Ectodermal cell (in vitro differentiated cells): Measurements from ENCODE around the gene CXorf49B. TPM values are rescaled to one million over a fixed set of nuclear protein-coding genes. Genes with fewer than 3 reads are reported as not detected.
"Not testable (repeated sequence)": the region's sequence is repeated elsewhere in the genome, so short reads cannot be mapped to it uniquely, and the experiment has no call there.

Experiments used
- H3K27ac ChIP-seq: 2 replicates; pipeline ENCODE4 v1.7.0; 2013; ENCODE audit warnings: mild to moderate bottlenecking, low read depth, low read length; ENCODE audit not compliant: insufficient read depth, poor library complexity, severe bottlenecking
- H3K27me3 ChIP-seq: 2 replicates; pipeline ENCODE4 v1.7.0; 2013; ENCODE audit warnings: mild to moderate bottlenecking, low read length; ENCODE audit not compliant: insufficient read depth, control insufficient read depth, poor library complexity, severe bottlenecking
- H3K36me3 ChIP-seq: one replicate; pipeline ENCODE4 v1.7.0; 2013; ENCODE audit warnings: low read length; ENCODE audit not compliant: control insufficient read depth, insufficient read depth
- H3K4me1 ChIP-seq: one replicate; pipeline ENCODE4 v1.7.0; 2013; ENCODE audit warnings: low read length; ENCODE audit not compliant: control insufficient read depth, insufficient read depth
- H3K4me3 ChIP-seq: 2 replicates; pipeline ENCODE4 v1.7.0; 2013; ENCODE audit warnings: low read depth, low read length, control low read depth; ENCODE audit not compliant: insufficient read depth
- H3K9me3 ChIP-seq: 2 replicates; pipeline ENCODE4 v1.7.0; 2013; ENCODE audit warnings: mild to moderate bottlenecking, low read length, moderate library complexity; ENCODE audit not compliant: control insufficient read depth
- WGBS, 2 experiments: methylation state at CpG; one replicate each; pipeline ENCODE4 v1.1.7; 2013; ENCODE audit warnings: missing lambda C conversion rate in 2 of 2; 5-methylcytosine and 5-hydroxymethylcytosine counted together
- polyA plus RNA-seq, 4 experiments: library from polyadenylated mRNA; stranded (reverse); fragments of 50-300 nt; gene quantifications; one replicate each; pipeline ENCODE4 v1.2.3, GENCODE V29; 2013

The CXorf49B gene
- not detected for polyA plus RNA-seq (2013, experiment 1 of 4)
- polyA plus RNA-seq (2013, experiment 2 of 4): not detected
- polyA plus RNA-seq (2013, experiment 3 of 4): not detected
- polyA plus RNA-seq (2013, experiment 4 of 4): not detected

DNA sequence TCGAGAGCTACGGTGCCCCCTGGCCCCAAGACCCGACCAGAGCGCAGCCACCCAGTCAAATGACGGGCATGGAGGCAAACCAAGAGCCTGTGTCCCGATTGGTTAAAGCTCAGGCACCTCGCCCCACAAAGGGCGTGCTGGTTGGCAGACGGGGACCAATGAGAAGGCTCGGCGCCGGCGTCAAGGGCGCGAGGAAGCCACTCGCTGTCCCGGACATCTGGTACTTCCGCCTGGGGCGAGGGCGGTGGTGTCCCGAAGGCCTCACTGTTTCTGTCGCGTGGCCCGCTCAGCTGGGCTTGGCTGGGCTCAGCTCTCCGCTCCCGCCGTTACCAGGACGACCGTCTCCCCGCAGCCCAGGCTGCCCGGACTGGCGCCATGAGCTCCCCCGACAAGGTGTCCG, at the start of gene CXorf49B:
TSS of gene CXorf49B (plus strand) at position 301 of the 400 bp plus-strand sequence. CDS start at position 376, 75 bp downstream.
- not testable (repeated sequence) for H3K4me1 ChIP-seq, H3K9me3 ChIP-seq, H3K27ac ChIP-seq, H3K4me3 ChIP-seq, H3K36me3 ChIP-seq, H3K27me3 ChIP-seq
- no CpG with 5 or more reads among the region's 34 CpGs for WGBS, 2 experiments

GRCh38 chrX:71714064-71714463, 49.1 kb upstream of the CXorf49B start:
- no CpG with 5 or more reads among the region's 14 CpGs for WGBS, 2 experiments
- not testable (repeated sequence) for H3K27me3 ChIP-seq, H3K9me3 ChIP-seq, H3K36me3 ChIP-seq, H3K27ac ChIP-seq, H3K4me3 ChIP-seq, H3K4me1 ChIP-seq

DNA sequence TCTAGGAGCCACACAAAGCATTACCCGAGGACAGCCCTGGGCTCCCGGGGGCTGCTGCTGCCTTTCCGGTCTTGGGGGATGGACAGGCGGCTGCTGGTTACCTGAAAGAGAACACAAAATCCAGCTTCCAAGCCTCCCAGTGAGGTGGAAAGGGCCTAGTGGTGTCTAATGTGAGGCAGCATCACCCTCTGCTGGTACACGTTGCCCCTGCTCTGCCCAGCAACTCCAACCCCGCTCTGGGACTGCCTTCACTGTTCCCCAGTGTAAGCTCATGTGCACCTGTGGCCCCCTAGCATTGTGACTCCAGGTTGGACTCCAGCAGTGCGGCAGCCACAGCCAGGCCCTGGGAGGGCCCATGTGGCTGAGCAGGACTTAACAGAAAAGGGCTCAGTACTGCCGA, 47.6 kb upstream of the CXorf49B start:
- H3K9me3 ChIP-seq, H3K27ac ChIP-seq, H3K4me1 ChIP-seq, H3K27me3 ChIP-seq, H3K36me3 ChIP-seq, H3K4me3 ChIP-seq: not testable (repeated sequence)
- whole genome bisulfite sequencing, 2 experiments: no CpG with 5 or more reads among the region's 8 CpGs

DNA sequence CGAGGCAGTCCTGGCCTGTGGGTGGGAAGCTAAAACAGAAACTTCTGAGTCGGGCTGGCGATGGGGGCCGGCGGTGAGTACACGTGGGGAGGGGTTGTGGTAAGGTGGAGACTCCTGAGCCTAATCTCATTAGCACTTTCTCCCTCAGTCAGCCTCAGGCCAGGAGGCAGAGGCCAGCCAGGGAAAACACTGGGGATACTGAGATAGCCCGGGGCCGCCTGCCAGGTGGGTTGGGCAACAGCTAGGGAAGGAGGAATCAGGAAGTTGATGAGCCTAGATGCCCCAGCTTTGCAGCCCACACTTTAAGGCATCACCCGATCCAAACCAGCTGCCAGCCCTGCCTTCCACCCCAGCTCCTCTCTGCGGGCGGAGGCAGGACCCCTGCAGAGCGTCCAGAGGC, 46.8 kb upstream of the CXorf49B start:
- no CpG with 5 or more reads among the region's 12 CpGs for WGBS, 2 experiments
- H3K4me3 ChIP-seq, H3K9me3 ChIP-seq, H3K36me3 ChIP-seq, H3K27me3 ChIP-seq, H3K4me1 ChIP-seq, H3K27ac ChIP-seq: not testable (repeated sequence)

- WGBS, 2 experiments: no CpG with 5 or more reads among the region's 30 CpGs
- H3K4me1 ChIP-seq, H3K27ac ChIP-seq, H3K36me3 ChIP-seq, H3K27me3 ChIP-seq, H3K4me3 ChIP-seq, H3K9me3 ChIP-seq: not testable (repeated sequence)
These were observed 45.0 kb upstream of the CXorf49B start, which contains the start of gene CXorf49 for GRCh38 chrX:71718185-71718584. CXorf49 (minus strand) TSS chrX:71718285; CDS start chrX:71718151, 134 bp downstream.

DNA sequence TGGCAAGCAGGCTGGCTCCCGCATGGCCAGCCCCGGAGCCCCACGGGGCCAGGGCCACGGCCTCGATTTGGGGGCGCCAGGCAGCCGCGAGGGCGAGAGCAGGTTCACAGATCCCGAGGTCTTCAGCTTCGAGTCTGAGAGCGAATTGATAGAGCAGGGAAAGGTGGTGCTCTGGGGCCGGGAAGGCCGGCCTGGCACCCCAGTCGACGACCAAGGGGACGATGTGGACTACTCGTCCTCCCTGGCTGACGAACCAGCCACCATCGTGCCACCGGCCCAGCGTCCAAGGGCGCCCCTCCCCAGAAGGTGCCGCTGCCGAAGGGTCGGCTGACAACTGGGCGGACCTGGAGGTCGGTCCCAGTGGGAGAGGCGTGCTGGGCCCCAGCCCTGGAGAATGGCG, 44.0 kb upstream of the CXorf49B start:
- WGBS, 2 experiments: 100% methylated on average over 4 of the region's 30 CpGs; no CpG with 5 or more reads in 1 of the 2 experiments
- not testable (repeated sequence) for H3K4me3 ChIP-seq, H3K27me3 ChIP-seq, H3K36me3 ChIP-seq, H3K9me3 ChIP-seq, H3K27ac ChIP-seq, H3K4me1 ChIP-seq

- H3K9me3 ChIP-seq, H3K4me3 ChIP-seq, H3K27ac ChIP-seq, H3K4me1 ChIP-seq, H3K36me3 ChIP-seq, H3K27me3 ChIP-seq: not testable (repeated sequence)
- WGBS, 2 experiments: no CpG with 5 or more reads among the region's 20 CpGs
These were observed 42.8 kb upstream of the CXorf49B start for GRCh38 chrX:71720289-71720886.

- WGBS, 2 experiments: no CpG with 5 or more reads among the region's 20 CpGs
- H3K27ac ChIP-seq, H3K4me3 ChIP-seq, H3K36me3 ChIP-seq, H3K9me3 ChIP-seq, H3K27me3 ChIP-seq, H3K4me1 ChIP-seq: not testable (repeated sequence)
These were observed 2.4 kb upstream of the CXorf49B start for GRCh38 chrX:71760688-71761281.

DNA sequence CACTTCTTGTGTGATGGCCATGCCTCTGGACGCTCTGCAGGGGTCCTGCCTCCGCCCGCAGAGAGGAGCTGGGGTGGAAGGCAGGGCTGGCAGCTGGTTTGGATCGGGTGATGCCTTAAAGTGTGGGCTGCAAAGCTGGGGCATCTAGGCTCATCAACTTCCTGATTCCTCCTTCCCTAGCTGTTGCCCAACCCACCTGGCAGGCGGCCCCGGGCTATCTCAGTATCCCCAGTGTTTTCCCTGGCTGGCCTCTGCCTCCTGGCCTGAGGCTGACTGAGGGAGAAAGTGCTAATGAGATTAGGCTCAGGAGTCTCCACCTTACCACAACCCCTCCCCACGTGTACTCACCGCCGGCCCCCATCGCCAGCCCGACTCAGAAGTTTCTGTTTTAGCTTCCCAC, 1.7 kb downstream of the CXorf49B start:
- H3K36me3 ChIP-seq, H3K4me1 ChIP-seq: not testable (repeated sequence)
- WGBS, 2 experiments: no CpG with 5 or more reads among the region's 11 CpGs

DNA sequence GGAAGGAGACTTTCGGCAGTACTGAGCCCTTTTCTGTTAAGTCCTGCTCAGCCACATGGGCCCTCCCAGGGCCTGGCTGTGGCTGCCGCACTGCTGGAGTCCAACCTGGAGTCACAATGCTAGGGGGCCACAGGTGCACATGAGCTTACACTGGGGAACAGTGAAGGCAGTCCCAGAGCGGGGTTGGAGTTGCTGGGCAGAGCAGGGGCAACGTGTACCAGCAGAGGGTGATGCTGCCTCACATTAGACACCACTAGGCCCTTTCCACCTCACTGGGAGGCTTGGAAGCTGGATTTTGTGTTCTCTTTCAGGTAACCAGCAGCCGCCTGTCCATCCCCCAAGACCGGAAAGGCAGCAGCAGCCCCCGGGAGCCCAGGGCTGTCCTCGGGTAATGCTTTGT, 2.5 kb downstream of the CXorf49B start:
- H3K4me3 ChIP-seq, H3K27me3 ChIP-seq, H3K4me1 ChIP-seq, H3K27ac ChIP-seq, H3K9me3 ChIP-seq, H3K36me3 ChIP-seq: not testable (repeated sequence)
- no CpG with 5 or more reads among the region's 8 CpGs for WGBS, 2 experiments

More for the DNA sequence above, 1.7 kb downstream of the CXorf49B start:
- not testable (repeated sequence) for H3K9me3 ChIP-seq, H3K4me3 ChIP-seq, H3K27me3 ChIP-seq, H3K27ac ChIP-seq
